ENCODE data around the gene SEPTIN8.

The SEPTIN8 gene

GRCh38 chr5:132766020-132766805 is 10.8 kb downstream of the SEPTIN8 start:
- DNase-seq (ENCODE audit: low read depth in 1 of 2, low spot score in 1 of 2), result no peak

GRCh38 chr5:132765311-132766019 is 11.6 kb downstream of the SEPTIN8 start:
- no peak for DNase-seq (ENCODE audit: low read depth in 1 of 2, low spot score in 1 of 2)

- no peak for DNase-seq (ENCODE audit: low read depth in 1 of 2, low spot score in 1 of 2)
These were observed 12.3 kb downstream of the SEPTIN8 start for GRCh38 chr5:132764671-132765238.

- no peak for DNase-seq (ENCODE audit: low read depth in 1 of 2, low spot score in 1 of 2)
These were observed 13.0 kb downstream of the SEPTIN8 start for GRCh38 chr5:132764051-132764450.

GRCh38 chr5:132763181-132764036 is 13.6 kb downstream of the SEPTIN8 start:
- no peak for DNase-seq (ENCODE audit: low read depth in 1 of 2, low spot score in 1 of 2)

GRCh38 chr5:132762246-132763000 is 14.6 kb downstream of the SEPTIN8 start:
- no peak for DNase-seq (ENCODE audit: low read depth in 1 of 2, low spot score in 1 of 2)

GRCh38 chr5:132761321-132762240 is 15.5 kb downstream of the SEPTIN8 start:
- no peak for DNase-seq (ENCODE audit: low read depth in 1 of 2, low spot score in 1 of 2)

- no peak for DNase-seq (ENCODE audit: low read depth in 1 of 2, low spot score in 1 of 2)
These were observed 16.3 kb downstream of the SEPTIN8 start for GRCh38 chr5:132760601-132761317.

GRCh38 chr5:132760049-132760420 is 17.0 kb downstream of the SEPTIN8 start:
- DNase-seq (ENCODE audit: low read depth in 1 of 2, low spot score in 1 of 2), result no peak

GRCh38 chr5:132759114-132760048 is 17.7 kb downstream of the SEPTIN8 start:
- DNase-seq (ENCODE audit: low read depth in 1 of 2, low spot score in 1 of 2), result no peak

- DNase-seq (ENCODE audit: low read depth in 1 of 2, low spot score in 1 of 2), result no peak
These were observed 18.6 kb downstream of the SEPTIN8 start for GRCh38 chr5:132758451-132758850.

GRCh38 chr5:132756542-132756941 is 20.5 kb downstream of the SEPTIN8 start:
- no peak for DNase-seq (ENCODE audit: low read depth in 1 of 2, low spot score in 1 of 2)

- DNase-seq (ENCODE audit: low read depth in 1 of 2, low spot score in 1 of 2), result no peak
These were observed 22.1 kb downstream of the SEPTIN8 start for GRCh38 chr5:132754947-132755346.

GRCh38 chr5:132754111-132754510 is 22.9 kb downstream of the SEPTIN8 start:
- DNase-seq (ENCODE audit: low read depth in 1 of 2, low spot score in 1 of 2), result no peak

GRCh38 chr5:132753135-132753987 is 23.7 kb downstream of the SEPTIN8 start:
- no peak for DNase-seq (ENCODE audit: low read depth in 1 of 2, low spot score in 1 of 2)

- DNase-seq (ENCODE audit: low read depth in 1 of 2, low spot score in 1 of 2), result no peak
These were observed 24.4 kb downstream of the SEPTIN8 start for GRCh38 chr5:132752581-132753125.
